ENCODE results near the gene TGFBRAP1.

DNA sequence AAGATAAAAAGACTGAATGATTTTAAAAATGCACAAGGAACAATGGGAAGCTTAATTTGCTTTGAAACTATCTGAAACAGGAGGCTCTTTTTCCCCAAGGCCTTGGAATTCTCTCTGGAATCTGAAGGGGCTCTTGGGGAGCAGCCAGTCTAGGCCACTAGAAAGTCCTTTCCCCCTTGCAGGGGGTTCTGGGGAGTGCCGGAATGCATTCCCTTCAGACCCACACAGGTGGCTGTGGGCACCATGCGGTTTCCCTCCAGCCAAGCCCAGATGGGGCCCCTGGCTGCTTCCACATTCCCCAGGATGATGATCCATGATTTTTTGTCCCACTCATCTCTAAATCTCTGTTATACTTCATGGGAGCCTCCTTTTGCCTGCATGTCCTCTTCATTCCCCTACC lies 77.3 kb downstream of the TGFBRAP1 start:
- TF ChIP-seq, protein P1, sequence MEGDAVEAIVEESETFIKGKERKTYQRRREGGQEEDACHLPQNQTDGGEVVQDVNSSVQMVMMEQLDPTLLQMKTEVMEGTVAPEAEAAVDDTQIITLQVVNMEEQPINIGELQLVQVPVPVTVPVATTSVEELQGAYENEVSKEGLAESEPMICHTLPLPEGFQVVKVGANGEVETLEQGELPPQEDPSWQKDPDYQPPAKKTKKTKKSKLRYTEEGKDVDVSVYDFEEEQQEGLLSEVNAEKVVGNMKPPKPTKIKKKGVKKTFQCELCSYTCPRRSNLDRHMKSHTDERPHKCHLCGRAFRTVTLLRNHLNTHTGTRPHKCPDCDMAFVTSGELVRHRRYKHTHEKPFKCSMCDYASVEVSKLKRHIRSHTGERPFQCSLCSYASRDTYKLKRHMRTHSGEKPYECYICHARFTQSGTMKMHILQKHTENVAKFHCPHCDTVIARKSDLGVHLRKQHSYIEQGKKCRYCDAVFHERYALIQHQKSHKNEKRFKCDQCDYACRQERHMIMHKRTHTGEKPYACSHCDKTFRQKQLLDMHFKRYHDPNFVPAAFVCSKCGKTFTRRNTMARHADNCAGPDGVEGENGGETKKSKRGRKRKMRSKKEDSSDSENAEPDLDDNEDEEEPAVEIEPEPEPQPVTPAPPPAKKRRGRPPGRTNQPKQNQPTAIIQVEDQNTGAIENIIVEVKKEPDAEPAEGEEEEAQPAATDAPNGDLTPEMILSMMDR (IDR thresholded peaks at IDR 0.05; ENCODE audit: extremely low read depth in 1 of 2, insufficient read depth in 1 of 2, low read depth in 1 of 2, low read length in 2 of 2): no peak
- no peak for TF ChIP-seq POLR2AphosphoS5 (IDR thresholded peaks at IDR 0.05; ENCODE audit: insufficient read depth, low read depth, low read length)
- TF ChIP-seq POLR2A (IDR thresholded peaks at IDR 0.05; ENCODE audit: low read depth, low read length): no peak
- no peak for TF ChIP-seq JUN (IDR thresholded peaks at IDR 0.05; ENCODE audit: borderline replicate concordance, insufficient read depth, insufficient read length, low read depth)
- no peak for TF ChIP-seq EZH2 (IDR thresholded peaks at IDR 0.05; ENCODE audit: borderline replicate concordance, low read depth, low read length, severe bottlenecking)
- no peak for TF ChIP-seq MYC (IDR thresholded peaks at IDR 0.05; ENCODE audit: low read depth, low read length)
- TF ChIP-seq FOS (IDR thresholded peaks at IDR 0.05; ENCODE audit: borderline replicate concordance, insufficient read depth, low read length): no peak
- TF ChIP-seq GATA2 (IDR thresholded peaks at IDR 0.05; ENCODE audit: insufficient read depth, insufficient read length, low read depth, low read length): no peak
- TF ChIP-seq, protein P2, sequence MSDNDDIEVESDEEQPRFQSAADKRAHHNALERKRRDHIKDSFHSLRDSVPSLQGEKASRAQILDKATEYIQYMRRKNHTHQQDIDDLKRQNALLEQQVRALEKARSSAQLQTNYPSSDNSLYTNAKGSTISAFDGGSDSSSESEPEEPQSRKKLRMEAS (IDR thresholded peaks at IDR 0.05; ENCODE audit: insufficient read depth, insufficient read length): no peak
